ENCODE measurements around the gene CFAP68.
"Not testable (repeated sequence)": the region's sequence is repeated elsewhere in the genome, so short reads cannot be mapped to it uniquely, and the experiment has no call there.

The CFAP68 gene

DNA sequence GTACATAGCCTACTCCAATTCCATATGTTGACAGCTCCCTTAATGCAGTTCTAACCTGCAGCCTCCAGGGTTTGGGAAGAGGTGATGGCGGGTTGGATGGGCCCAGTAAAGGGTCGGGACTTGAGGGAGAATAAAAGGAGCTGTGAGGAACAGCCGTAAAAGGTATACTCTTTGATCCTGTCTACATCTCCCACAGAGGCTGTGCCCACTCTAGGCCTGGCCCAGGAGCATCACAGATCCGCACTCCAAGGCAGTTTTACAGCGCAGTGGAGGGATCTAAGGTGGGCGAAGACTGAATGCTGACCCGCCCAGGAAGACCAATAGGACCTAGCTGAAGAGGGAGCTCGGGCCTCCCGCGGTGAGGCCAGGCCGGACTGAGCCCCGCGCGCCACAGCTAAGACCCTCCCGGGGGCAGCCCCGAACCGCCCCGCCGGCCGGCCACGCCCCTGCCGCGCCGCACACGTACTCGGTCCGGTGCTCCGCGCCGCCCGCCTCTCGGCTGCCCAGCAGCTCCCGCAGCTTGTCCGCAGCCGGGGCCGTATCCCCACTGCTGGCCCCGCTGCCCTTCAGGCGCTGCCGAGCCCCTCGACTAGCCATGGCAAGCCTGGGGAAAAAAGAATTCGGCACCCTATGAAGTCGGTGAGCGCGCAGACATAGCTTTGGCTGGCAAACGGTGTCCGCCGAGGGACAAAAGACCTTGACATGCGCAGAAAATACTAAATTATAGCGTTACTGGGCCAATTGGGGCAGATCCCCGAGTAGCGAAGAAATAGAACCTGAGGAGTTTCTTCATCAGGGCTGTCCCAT is 8.3 kb upstream of the CFAP68 start, which contains the start of gene ALG9:
Gene ALG9, minus strand, starts transcription at position 696 of the 807 bp plus-strand sequence. Its CDS starts 99 bp downstream, at position 597.
- peak; percentile 79 for DNase-seq

GRCh38 chr11:111871693-111872161 is 7.6 kb upstream of the CFAP68 start:
- no peak for DNase-seq

DNA sequence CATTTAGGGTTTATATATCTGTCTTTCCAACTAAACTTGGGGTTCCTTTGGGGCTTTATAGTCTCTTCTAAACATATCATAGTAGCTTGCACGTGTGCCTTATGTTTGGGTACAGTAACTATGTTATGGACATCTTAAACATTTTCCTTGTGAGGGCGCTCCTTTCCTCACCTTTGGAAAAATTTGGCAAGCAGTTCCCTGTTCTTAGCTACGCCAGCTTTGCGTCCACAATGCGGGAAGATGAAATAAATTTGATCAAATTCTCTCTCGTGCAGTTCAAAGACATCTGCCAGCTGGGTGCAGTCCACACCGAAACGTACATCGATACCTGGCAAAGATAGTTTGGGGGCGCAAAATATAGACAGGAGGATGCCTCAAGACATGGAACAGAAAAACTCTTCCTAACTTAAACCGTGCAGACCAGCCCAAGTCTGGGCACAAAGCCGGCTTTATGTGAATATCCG is 924 bp upstream of the CFAP68 start:
- DNase-seq: no peak

DNA sequence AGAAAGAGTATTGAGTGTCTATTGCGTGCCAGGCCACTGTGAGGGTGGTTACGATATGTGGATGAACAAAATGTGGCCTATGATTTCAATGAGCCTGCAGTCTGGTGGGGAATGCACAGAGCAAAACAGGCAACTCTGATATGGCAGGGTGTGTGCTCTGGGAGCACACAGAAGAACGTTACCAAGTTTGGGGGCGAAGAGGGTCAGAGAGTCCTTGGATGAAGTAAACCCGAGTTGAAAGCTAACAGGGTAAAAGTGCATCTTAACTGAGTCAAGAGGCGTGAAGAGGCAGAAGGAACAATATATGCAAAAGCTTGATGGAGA is 258 bp downstream of the CFAP68 start:
- no peak for DNase-seq

DNA sequence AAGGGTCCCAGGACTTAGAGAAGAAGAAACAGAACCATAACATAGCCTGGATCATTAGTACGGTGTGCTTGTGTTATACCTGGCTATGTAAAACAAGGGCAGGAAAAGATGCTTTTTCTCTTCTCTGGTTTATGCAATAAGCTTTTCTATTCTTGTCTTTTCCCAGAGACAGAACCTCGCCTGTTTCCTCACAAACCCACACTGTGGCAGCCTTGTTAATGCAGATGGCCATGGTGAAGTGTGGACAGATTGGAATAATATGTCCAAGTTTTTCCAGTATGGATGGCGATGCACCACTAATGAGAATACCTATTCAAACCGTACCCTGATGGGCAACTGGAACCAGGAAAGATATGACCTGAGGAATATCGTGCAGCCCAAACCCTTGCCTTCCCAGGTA is 2.9 kb downstream of the CFAP68 start:
- no peak for DNase-seq

DNA sequence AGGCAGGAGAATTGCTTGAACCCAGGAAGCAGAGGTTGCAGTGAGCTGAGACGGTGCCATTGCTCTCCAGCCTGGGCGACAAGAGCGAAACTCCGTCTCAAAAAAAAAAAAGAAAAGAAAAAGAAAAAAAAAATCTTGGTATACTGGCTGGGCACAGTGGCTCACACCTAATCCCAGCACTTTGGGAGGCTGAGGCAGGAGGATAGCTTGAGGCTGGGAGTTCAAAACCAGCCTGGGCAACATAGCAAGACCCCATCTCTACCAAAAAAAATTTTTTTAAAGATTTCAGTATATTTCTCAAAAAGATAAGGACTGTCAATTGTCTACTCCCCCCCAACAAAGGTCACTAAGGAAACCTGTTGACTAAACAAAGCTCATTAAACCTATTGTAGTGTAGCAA is 5.7 kb downstream of the CFAP68 start:
- DNase-seq: not testable (repeated sequence)

DNA sequence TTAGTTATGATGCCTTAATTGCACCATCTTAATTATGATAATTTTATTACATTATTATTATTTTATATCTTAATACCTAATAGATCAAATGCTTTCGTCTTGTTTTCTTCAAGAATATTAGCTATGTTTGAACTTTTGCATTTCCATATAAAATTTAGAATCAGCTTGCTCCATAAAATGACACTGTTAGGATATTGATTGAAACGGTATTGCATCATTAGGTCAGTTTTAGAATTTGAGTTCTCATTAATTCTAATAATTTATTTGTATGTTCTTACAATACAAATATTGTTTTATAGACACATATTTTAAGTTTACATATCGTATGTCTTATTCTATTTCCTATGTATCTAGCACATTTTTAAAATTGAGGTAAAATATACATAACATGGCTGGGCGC is 6.7 kb downstream of the CFAP68 start:
- no peak for DNase-seq

DNA sequence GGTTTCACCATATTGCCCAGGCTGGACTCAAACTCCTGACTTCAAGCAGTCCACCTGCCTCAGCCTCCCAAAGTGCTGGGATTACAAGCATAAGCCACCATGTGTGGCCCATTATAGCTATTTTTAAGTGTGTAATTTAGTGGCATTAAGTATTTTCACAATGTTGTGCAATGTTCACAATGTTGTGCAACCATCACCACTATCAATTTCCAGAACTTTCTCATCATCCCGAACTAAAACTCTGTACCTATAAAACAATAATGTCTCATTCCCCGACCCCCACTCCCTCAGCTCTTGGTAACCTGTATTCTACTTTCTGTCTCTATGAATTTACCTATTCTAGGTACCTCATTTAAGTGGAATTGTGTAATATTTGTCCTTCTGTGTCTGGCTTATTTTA is 7.5 kb downstream of the CFAP68 start:
- DNase-seq: no peak

- no peak for DNase-seq
These were observed 26.1 kb downstream of the CFAP68 start for GRCh38 chr11:111905411-111905810.

- no peak for DNase-seq
These were observed 27.3 kb downstream of the CFAP68 start for GRCh38 chr11:111906680-111907079.

DNA sequence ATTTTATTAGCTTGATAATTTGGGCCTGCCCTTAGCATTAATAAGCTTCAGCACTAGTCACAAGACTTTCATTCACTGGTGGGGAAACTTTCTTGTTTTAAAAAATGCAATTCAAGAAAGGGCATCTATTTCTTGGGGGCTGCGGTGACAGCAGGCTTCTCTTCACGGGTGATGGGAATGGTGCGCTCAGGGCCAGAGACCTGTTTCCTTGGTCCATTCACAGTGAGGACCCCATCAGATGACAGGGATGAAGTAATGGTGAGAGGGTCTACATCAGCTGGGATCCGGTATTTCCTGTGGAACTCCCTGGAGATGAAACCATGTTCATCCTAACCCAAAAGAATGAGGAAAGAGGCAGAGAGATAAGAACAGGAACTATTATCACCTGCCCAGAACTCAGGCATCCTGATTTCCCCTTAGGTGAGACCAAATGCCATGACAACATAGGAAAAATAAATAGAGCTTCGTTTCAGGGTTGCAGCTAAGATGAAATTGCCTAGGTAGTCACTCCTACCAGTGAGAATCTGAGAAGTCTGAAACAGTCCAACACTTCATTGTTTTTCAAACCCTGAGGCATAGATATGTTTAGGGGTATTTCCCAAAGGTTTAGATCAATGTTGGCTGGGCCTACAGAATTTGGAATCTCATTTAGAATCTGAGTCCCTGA is 29.4 kb downstream of the CFAP68 start:
- no peak for DNase-seq

GRCh38 chr11:111909378-111909777 is 30.0 kb downstream of the CFAP68 start:
- no peak for DNase-seq

DNA sequence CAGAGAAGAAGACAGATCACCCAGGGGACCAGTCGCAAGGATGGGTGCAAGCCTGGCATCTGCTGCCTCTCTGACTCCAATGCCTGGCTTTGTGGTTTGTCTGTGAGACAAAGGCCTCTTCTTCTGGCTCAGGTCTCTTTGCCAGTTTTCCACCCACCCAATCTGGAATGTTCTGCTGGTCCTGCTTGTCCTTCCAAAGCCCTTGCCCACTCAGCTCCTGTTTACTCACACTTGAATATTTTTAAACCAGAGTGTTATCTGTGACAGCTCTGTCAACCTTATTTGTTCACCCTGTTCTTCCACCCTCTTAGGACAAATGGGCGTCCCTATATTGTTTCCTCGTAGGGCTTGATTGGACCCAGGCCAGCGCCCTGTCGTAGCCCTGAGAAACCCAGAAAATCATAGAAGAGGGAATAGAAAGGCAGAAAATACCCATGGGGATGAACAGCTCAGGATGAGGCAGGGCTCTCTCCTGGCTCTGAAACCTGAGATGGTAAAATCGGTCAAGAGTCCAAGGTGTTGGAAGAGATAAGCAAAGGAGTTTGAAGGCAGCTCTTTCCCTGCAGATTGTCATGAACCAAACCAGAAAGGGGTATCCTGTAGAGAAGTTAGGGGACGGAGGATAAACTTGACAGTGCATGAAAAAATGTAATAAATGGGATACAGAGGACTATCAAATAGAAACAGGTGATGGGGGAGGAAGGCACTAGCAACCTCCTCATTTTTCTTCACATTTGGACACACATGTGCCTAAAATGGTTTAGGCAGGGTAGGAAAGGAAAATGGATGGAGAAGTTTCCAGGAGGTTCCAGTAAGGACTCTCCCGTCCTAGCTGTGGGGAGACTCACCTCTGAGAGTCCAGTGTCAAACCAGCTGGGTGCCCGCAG is 31.6 kb downstream of the CFAP68 start:
- no peak for DNase-seq

DNA sequence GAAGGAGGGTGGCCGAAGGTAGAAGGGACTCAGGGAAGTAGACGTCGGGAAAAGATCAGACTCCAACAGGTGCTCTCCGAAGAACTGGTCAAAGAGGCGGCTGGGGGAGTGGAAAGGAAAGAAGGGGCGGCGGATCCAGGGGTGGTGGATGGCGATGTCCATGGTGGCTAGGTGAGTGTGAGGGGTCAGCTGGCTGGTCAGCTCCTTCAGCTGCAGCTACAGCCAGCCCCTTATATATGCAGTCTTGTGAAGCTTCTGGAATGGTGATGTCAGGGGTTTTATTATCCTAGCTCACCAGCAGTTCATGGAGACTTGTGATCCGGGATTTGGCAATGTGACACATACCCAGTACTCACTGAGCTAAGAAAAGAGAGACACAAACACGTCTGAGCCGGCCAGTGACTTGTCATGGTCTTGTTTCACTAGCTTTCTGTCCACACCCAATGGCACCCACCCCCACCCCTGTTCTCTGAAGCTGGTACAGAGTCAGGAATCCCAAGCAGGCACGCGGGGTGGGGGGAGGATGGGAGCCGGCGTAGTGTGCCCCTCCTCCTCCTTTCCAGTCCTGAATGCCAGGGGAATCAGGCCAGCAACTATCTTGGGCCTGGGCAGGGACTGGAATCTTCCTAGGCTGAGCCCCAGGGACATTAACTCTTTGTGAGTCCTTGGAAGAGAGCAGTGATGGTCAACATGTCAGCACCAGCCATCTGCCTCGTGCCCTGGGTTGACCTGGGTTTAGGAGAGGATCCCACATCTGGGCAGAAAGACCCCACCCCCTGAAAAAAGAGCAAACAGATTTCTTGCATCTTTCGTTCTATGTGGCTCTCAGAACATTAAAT is 32.4 kb downstream of the CFAP68 start, which contains the start of gene CRYAB:
Gene CRYAB, minus strand, starts transcription at position 208 of the 839 bp plus-strand sequence. Its CDS starts 46 bp downstream, at position 162.
- no peak for DNase-seq

DNA sequence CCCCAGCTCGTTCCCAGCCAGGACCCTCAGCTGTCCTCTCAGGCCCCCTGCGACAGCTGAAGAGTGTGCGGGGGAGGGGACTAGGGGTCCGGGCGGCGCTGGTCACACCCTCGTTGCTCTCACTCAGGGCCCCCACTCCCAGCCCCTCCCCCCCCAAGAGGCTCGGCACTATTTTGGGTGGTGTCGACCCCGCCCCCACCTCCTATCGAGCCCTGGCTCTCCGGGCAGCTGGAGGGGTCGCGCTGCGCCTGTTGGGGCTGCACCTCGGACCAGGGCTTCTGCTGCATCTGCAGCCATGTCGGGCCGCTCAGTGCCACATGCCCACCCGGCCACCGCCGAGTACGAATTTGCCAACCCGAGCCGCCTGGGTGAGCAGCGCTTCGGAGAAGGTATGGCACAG is 33.2 kb downstream of the CFAP68 start, which contains the start of gene HSPB2:
Gene HSPB2, plus strand, starts transcription at position 200 of the 400 bp plus-strand sequence. Its CDS starts 96 bp downstream, at position 296.
- no peak for DNase-seq

GRCh38 chr11:111913031-111913861 is 33.9 kb downstream of the CFAP68 start:
- DNase-seq: no peak

- peak; percentile 22 for DNase-seq
These were observed 34.7 kb downstream of the CFAP68 start for GRCh38 chr11:111913997-111914396.

DNA sequence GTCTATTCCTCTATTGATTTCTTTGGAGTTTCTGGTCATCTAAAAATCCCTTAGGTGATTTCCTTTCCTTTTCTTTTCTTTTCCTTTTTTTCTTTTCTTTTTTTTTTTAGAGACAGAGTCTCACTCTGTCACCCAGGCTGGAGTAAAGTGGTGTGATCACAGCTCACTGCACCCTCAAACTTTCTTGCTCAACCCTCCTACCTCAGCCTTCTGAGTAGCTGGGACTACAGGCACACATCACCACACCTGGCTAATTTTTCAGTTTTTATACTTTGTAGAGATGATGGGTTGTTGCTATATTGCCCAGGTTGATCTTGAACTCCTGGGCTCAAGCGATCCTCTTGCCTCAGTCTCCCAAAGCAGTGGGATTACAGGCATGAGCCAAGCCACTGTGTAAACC is 37.4 kb downstream of the CFAP68 start:
- DNase-seq: no peak

DNA sequence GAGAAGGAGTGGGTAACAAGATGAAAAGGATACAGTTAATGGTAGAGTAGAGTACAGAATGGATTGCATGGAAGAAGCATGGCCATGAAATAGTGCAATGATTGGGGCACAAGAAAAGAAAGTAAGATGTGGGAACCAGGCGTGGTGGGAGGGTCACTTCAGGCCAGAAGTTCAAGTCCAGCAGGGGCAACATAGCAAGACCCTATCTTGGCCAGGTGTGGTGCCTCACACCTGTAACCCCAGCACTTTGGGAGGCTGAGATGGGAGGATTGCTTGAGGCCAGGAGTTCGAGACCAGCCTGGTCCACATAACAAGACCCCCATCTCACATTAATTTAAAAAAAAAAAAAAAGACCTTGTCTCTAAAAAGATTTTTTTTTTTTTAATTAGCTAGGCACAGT is 38.0 kb downstream of the CFAP68 start:
- no peak for DNase-seq

DNA sequence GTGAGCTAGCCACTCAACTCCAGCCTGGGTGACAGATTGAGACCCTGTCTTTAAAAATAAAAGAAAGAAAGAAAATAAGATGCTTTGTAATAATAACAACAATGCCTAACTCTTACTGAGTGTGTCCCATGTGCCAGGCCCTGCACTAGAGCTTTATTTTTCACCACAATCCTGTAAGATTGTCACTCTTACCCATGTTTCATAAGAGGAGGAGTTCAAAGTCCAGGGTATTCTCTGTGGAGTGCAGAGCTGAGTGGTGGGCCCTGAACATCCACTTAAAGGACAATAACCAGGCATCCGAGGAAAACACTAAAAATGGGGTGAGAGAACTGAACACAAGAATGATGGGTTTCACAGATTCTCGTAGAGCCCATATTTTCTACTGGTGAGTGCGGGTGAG is 38.4 kb downstream of the CFAP68 start:
- DNase-seq: no peak
